Pancreas (tissue), 10 donors: Measurements from ENCODE around the gene CHFR. TPM values are rescaled to one million over a fixed set of nuclear protein-coding genes. Genes with fewer than 3 reads are reported as not detected.

Experiments
- ATAC-seq, 4 donors: fragments of 200-7000 bp; cut with Tn5 transposase; one replicate each; pipeline versions ENCODE4 v1.8.0 to v1.9.1; 2020; ENCODE audit warnings: mild to moderate bottlenecking in 4 of 4, moderate library complexity in 4 of 4
- DNase-seq, 6 donors: peaks; one replicate each; pipeline ENCODE4 v3.0.0-alpha.2; 2020
- FAIRE-seq: peaks from 2 replicates; lab custom pipeline; 2012; peaks lifted over from hg19 to GRCh38; lab: Jason Lieb, UNC
- H3K27ac ChIP-seq, 4 donors: fragments of 200-600 bp; sonication (generic); 1 replicate in 3 of 4; 2 replicates in 1 of 4; pipeline versions ENCODE4 v1.5.0 to v1.8.0; 2020
- H3K27me3 ChIP-seq, 4 donors: fragments of 200-600 bp; one replicate each; pipeline ENCODE4 v1.8.0; 2021
- H3K36me3 ChIP-seq, 3 donors: fragments of 200-600 bp; sonication (generic) in 1 of 3; one replicate each; pipeline versions ENCODE4 v1.5.0 to v1.8.0; 2020 to 2021
- H3K4me1 ChIP-seq, 3 donors: fragments of 200-600 bp; one replicate each; pipeline ENCODE4 v1.8.0; 2021
- H3K4me3 ChIP-seq, 4 donors: fragments of 200-600 bp; sonication (generic) in 2 of 4; one replicate each; pipeline versions ENCODE4 v1.5.0 to v1.8.0; 2020 to 2021
- H3K9me3 ChIP-seq, 4 donors: fragments of 200-600 bp; one replicate each; pipeline ENCODE4 v1.8.0; 2021
- WGBS, 2 donors: extraction: QIAGEN DNeasy Blood & Tissue Kit; methylation state at CpG; one replicate each; pipeline ENCODE4 v1.1.7; 2013; 5-methylcytosine and 5-hydroxymethylcytosine counted together
- intact Hi-C, 3 donors: fragments of 100-400 bp; cut with DNase I; formaldehyde crosslinking; loops; one replicate each; pipeline versions ENCODE4 v1.11.1 to v1.14.2; 2022
- polyA plus RNA-seq, 2 donors: library from polyadenylated mRNA; stranded (reverse); fragments of 200-250 nt; gene quantifications; one replicate each; pipeline ENCODE4 v1.2.3, GENCODE V29; 2013
- total RNA-seq, 6 donors: library from RNA; stranded (reverse); fragmentation: NEBNext Ultra II Directional in 4 of 6; extraction: Animal tissue kit (Norgen Biotek cat#: 25700) in 4 of 6; gene quantifications; one replicate each; pipeline versions ENCODE4 v1.2.1 to v1.2.4, GENCODE V29; 2021 to 2023
- TF ChIP-seq, protein P1 (sequence below), 4 donors: fragments of 200-600 bp; sonication (generic) in 3 of 4; IDR thresholded peaks; one replicate each; pipeline versions ENCODE4 v1.5.0 to v1.8.0; 2021; ENCODE audit warnings: antibody characterized with exemption in 4 of 4
- donor health status: healthy with polysubstance abuse.
- donor health status: DM: no; HTN: no; CAD: no; lungs with moderate emphysema.
- donor health status: DM: no; HTN: no; CAD: no.
- donor health status: control.
- donor health status: control.
- donor health status: Bipolar disorder and iron deficiency.
- donor health status: DM: yes; HTN: yes; CAD: no.
- donor health status: DM: no; HTN: no; CAD: no.
- donor health status: DM: no; HTN: no; CAD: no.
- donor health status: DM: yes; HTN: yes; CAD: no.

CHFR gene
- total and polyA plus RNA-seq, 8 donors: 14.9 to 32.3 (median 16.1) TPM

DNA sequence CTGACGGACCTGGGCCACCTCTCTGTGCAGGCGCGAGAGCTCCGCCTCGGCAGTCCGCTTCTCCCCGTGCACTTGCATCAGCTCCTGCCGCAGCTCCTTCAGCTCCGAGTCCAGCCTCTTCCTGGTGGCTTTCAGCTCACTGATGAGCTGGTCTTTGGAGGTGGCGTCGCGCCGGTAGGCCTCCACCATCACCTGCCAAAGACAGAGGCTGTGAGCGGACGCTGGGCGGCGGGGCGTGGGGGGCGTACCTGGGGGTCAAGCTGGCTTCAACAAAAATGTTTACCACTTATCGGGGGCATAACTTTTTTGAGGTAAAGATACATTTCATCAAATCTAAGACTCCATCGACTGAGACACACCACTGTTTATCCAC lies 98.3 kb downstream of the CHFR start:
- WGBS, 2 donors: 95 to 96% methylated on average over 21 of the region's 21 CpGs
- H3K27me3 ChIP-seq: no peaks in the 10 kb centered on the region
- H3K4me1 ChIP-seq: no peaks in the 10 kb centered on the region
- no peak overlapping the region for H3K27ac ChIP-seq
- TF ChIP-seq, protein P1, sequence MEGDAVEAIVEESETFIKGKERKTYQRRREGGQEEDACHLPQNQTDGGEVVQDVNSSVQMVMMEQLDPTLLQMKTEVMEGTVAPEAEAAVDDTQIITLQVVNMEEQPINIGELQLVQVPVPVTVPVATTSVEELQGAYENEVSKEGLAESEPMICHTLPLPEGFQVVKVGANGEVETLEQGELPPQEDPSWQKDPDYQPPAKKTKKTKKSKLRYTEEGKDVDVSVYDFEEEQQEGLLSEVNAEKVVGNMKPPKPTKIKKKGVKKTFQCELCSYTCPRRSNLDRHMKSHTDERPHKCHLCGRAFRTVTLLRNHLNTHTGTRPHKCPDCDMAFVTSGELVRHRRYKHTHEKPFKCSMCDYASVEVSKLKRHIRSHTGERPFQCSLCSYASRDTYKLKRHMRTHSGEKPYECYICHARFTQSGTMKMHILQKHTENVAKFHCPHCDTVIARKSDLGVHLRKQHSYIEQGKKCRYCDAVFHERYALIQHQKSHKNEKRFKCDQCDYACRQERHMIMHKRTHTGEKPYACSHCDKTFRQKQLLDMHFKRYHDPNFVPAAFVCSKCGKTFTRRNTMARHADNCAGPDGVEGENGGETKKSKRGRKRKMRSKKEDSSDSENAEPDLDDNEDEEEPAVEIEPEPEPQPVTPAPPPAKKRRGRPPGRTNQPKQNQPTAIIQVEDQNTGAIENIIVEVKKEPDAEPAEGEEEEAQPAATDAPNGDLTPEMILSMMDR (IDR thresholded peaks at IDR 0.05): no peak
- DNase-seq (no peak), FAIRE-seq (no peak), ATAC-seq (no peak)
- H3K36me3 ChIP-seq: peaks cover 0 to 55% (median 24%) of the 10 kb centered on the region in 3 donors
- intact Hi-C loops: no loop called here
- no peaks in the 10 kb centered on the region for H3K9me3 ChIP-seq
- H3K4me3 ChIP-seq: no peak overlapping the region

DNA sequence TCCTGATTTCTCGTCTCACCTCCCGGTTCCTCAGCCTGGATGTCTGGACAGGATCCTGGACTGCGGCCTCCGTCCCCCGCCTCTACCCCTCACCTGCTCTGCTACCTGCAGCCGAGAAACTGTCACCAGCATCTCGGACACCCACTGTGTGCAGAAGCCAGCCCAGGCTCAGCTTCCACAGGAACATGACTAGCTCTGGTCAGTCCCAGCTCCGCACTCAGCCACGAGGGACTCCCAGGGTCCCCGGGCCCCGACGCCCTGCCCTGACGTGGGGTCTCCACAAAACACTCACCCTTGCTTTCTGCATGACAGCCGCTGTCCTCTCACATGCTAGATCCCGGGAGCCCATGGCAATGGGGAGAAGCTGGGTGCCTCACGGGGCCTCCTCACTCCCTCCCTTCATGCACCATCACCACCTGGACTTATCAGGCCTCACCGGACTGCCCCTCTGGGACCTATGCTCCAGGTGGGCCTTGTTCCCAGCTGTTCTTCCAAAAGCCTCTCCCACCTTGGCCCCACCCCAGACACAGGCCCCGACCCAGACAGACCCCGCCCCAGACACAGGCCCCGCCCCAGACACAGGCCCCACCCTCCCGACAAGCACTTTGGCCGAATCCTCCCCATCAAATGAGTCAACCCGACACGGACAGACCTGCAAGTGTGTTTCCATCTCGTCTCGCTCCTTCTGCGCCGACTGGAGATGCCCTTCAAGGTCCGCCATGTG lies 98.9 kb downstream of the CHFR start:
- TF ChIP-seq, protein P1 (IDR thresholded peaks at IDR 0.05): no peak
- intact Hi-C loops: no loop called here
- no peaks in the 10 kb centered on the region for H3K9me3 ChIP-seq
- ATAC-seq: peak in 1 of 4 donors; percentile 19
- no peak for FAIRE-seq
- no peaks in the 10 kb centered on the region for H3K4me1 ChIP-seq
- 94 to 95% methylated on average over 29 of the region's 29 CpGs for WGBS, 2 donors
- no peak for DNase-seq
- H3K27me3 ChIP-seq: no peaks in the 10 kb centered on the region
- peaks cover 0 to 55% (median 29%) of the 10 kb centered on the region in 3 donors for H3K36me3 ChIP-seq
- no peak overlapping the region for H3K4me3 ChIP-seq
- H3K27ac ChIP-seq: no peak overlapping the region

DNA sequence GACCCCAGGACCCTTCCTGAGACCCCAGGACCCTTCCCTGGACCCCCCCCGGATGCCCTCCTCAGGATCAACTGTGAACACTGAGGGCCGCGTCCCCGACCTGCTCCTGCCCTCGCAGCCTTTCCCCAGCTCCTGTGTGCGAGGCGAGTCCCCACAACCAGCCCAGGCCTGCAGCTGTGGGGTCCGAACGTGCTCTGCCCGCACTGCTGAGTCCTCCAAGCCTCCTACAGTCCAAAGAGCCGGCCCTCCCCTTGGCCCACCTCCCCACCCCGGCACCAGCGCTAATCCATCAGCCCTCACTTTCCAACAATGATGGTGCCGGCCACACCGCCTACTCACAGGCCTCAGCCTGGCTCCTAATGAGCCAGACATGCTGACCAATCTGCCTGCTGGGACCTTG lies 99.5 kb downstream of the CHFR start:
- no peaks in the 10 kb centered on the region for H3K4me1 ChIP-seq
- DNase-seq: no peak
- no peaks in the 10 kb centered on the region for H3K9me3 ChIP-seq
- H3K27ac ChIP-seq: no peak overlapping the region
- H3K36me3 ChIP-seq: peaks cover 0 to 61% (median 31%) of the 10 kb centered on the region in 3 donors
- WGBS, 2 donors: 92 to 94% methylated on average over 15 of the region's 15 CpGs
- no peaks in the 10 kb centered on the region for H3K27me3 ChIP-seq
- intact Hi-C loops: no loop called here
- no peak for ATAC-seq
- no peak for FAIRE-seq
- no peak overlapping the region for H3K4me3 ChIP-seq
- TF ChIP-seq, protein P1 (IDR thresholded peaks at IDR 0.05): no peak

DNA sequence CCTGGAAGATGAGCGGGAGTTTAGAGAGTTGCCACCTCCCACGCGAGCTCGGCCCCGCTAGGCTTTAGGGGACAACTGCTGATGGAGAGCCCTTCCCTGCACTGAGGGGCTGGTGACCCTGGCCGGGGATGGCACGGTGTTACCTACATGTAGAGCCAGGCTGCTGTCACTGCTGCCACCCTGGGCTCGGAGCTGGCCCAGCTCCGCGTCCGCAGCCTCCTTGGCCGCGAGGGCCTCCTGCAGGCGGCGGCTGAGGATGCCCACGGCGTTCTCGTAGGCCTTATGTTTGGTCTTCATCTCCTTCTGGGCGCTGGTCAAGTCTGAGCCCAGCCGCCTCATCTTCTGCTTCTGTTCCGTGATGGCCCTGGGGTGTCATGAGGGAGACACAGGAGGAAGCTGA lies 101.2 kb downstream of the CHFR start:
- intact Hi-C loops: no loop called here
- H3K4me1 ChIP-seq: no peaks in the 10 kb centered on the region
- ATAC-seq (no peak), DNase-seq (no peak), FAIRE-seq (no peak)
- no peak overlapping the region for H3K27ac ChIP-seq
- WGBS, 2 donors: 96% methylated on average over 21 of the region's 21 CpGs
- peaks cover 4 to 75% (median 31%) of the 10 kb centered on the region in 3 donors for H3K36me3 ChIP-seq
- TF ChIP-seq, protein P1 (IDR thresholded peaks at IDR 0.05): no peak
- H3K9me3 ChIP-seq: no peaks in the 10 kb centered on the region
- H3K27me3 ChIP-seq: no peaks in the 10 kb centered on the region
- H3K4me3 ChIP-seq: no peak overlapping the region

DNA sequence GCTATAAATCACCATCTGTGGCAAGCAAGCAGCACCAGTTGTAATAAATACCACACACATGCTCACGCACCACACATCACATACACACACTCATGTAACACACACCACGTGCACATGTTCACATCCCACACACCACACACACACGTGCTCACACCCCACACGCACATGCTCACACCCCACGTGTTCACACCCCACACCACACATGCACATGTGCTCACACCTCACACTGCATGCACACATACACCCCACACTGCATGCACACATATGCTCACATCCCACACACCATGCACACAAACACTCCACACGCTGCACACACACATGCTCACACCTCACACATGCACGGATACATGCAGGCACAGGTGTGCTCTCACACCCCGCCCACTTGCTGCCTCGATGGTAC lies 102.8 kb downstream of the CHFR start:
- intact Hi-C loops: no loop called here
- TF ChIP-seq, protein P1 (IDR thresholded peaks at IDR 0.05): no peak
- ATAC-seq (no peak), FAIRE-seq (no peak), DNase-seq (no peak)
- H3K9me3 ChIP-seq: no peaks in the 10 kb centered on the region
- H3K4me1 ChIP-seq: no peaks in the 10 kb centered on the region
- no peak overlapping the region for H3K27ac ChIP-seq
- peaks cover 4 to 77% (median 34%) of the 10 kb centered on the region in 3 donors for H3K36me3 ChIP-seq
- no peak overlapping the region for H3K4me3 ChIP-seq
- 84 to 86% methylated on average over 9 of the region's 9 CpGs for WGBS, 2 donors
- no peaks in the 10 kb centered on the region for H3K27me3 ChIP-seq
